ENCODE data around the gene PLEKHH3. TPM values are rescaled to one million over a fixed set of nuclear protein-coding genes. Genes with fewer than 3 reads are reported as not detected.

The PLEKHH3 gene
- total RNA-seq, 1 donor from 2014 or later, result 2.5 TPM

Small RNAs within 50 kb of the gene (small RNA-seq; reads per million reads assigned to genes)
- gene MIR6780A (ENCODE audit: low replicate concordance), result 0.11 reads per million

Other genes with a start within 250 kb of the PLEKHH3 start
- gene ATP6V0A1, start 218.1 kb downstream of the PLEKHH3 start, total RNA-seq, result 164 TPM
- 8.1 TPM for gene NAGLU, start 140.8 kb downstream of the PLEKHH3 start, total RNA-seq
- 0.98 TPM for gene HSD17B1, start 124.1 kb downstream of the PLEKHH3 start, total RNA-seq
- 7.1 TPM for gene COASY, start 114.8 kb downstream of the PLEKHH3 start, total RNA-seq
- 14.8 TPM for gene MLX, start 109.9 kb downstream of the PLEKHH3 start, total RNA-seq
- 3.7 TPM for gene PSMC3IP, start 99.3 kb downstream of the PLEKHH3 start, total RNA-seq
- 33.2 TPM for gene RETREG3, start 67.6 kb downstream of the PLEKHH3 start, total RNA-seq
- gene TUBG1, start 67.3 kb downstream of the PLEKHH3 start, total RNA-seq, result 13.3 TPM
- gene TUBG2, start 17.7 kb downstream of the PLEKHH3 start, total RNA-seq, result 7.9 TPM
- 0.25 TPM for gene CCR10, start 4.8 kb upstream of the PLEKHH3 start, total RNA-seq
- gene CNTNAP1, start 5.5 kb upstream of the PLEKHH3 start, total RNA-seq, result 6.6 TPM
- 26.6 TPM for gene EZH1, start 68.0 kb upstream of the PLEKHH3 start, total RNA-seq
- gene RAMP2, start 84.2 kb upstream of the PLEKHH3 start, total RNA-seq, result 10.1 TPM
- gene VPS25, start 96.5 kb upstream of the PLEKHH3 start, total RNA-seq, result 25.1 TPM
- 0.74 TPM for gene WNK4, start 103.6 kb upstream of the PLEKHH3 start, total RNA-seq
- gene COA3, start 121.7 kb upstream of the PLEKHH3 start, total RNA-seq, result 56.1 TPM
- gene CNTD1, start 121.9 kb upstream of the PLEKHH3 start, total RNA-seq, result 1.5 TPM
- gene BECN1, start 147.3 kb upstream of the PLEKHH3 start, total RNA-seq, result 50.2 TPM
- 51.1 TPM for gene PSME3, start 156.4 kb upstream of the PLEKHH3 start, total RNA-seq
- 0.49 TPM for gene AOC2, start 167.6 kb upstream of the PLEKHH3 start, total RNA-seq
- 0.25 TPM for gene AOC3, start 174.2 kb upstream of the PLEKHH3 start, total RNA-seq
- gene G6PC1, start 223.8 kb upstream of the PLEKHH3 start, total RNA-seq, result not detected

Measured in temporal lobe (tissue), 2 donors.